Activated CD4-positive, alpha-beta T cell treated with anti-CD3 and anti-CD28 coated beads, Interleukin-2, amount 50 U/mL, for 48 hours (primary cell): ENCODE measurements around the gene ZC3H13.

ENCODE experiments used
- DNase-seq, 2 experiments: peaks; one replicate each; pipeline ENCODE4 v3.0.0-alpha.2; 2020

Gene ZC3H13

DNA sequence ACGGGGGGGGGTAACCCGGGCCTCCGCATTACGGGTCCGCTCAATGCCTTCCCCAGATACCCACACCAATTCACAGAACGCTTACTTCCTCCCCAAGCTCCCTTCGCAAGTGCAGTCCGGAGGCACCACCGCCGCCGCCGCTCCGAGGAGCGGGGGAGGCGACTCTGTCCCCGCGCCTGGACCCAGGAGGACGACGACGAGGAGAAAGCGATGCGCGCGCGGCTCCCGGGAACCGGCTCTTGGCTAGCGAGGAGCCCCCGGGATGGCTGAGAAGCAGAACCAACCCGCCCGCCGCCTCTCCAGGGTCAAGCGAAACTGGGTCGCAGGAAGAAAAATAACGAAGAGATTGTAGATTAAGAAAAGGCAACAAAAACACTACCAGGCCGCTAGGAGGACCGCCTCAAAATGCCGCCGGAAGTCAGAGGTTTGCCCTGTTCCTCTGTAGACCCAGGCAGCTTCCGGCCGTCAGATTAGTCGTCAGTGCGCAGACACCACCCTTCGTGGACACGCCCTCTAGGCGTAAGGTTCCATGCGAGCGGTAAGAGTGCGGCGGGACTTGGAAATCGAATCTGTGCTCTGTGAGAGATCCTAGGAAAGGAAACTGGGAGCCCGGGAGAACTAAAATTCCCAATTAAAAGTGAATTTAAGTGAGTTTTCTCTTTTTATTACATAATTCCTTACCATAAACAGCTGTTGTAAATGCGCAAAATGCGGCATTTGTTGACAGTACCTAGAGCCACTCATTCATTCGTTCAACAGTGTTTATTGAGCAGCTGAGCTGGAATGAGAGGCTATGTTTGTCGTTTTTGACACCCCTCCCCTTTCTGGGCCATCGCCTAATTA is at the start of gene ZC3H13:
TSS of gene ZC3H13 (minus strand) at position 428 of the 843 bp plus-strand sequence. CDS start 7,239 bp downstream, outside the sequence.
- peak; percentile 90 to 92 for DNase-seq

GRCh38 chr13:46102255-46102605 is 49.7 kb upstream of the ZC3H13 start:
- no peak for DNase-seq

GRCh38 chr13:46101484-46102254 is 49.1 kb upstream of the ZC3H13 start:
- DNase-seq = no peak

DNA sequence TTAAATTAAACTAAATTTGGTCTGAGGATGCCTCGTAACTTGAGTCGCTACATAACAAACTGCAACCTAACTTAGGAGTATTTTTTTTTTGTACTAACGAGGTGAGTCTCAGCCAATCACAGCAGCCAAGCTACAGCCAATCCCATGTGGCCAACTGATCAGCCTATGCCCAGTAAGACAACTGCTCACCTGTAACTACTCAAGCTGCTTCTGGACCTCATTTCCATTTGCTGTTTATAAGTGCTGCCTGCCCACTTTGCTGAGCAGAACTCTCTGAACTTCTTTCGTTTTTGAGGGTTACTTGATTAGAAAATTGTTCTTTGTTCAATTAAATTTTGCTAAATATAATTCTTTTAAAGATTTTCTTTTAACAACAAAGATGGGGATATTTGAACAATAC is 48.5 kb upstream of the ZC3H13 start:
- no peak for DNase-seq

GRCh38 chr13:46100191-46100815 is 47.8 kb upstream of the ZC3H13 start:
- DNase-seq = no peak

GRCh38 chr13:46097663-46098062 is 45.1 kb upstream of the ZC3H13 start:
- no peak for DNase-seq

DNA sequence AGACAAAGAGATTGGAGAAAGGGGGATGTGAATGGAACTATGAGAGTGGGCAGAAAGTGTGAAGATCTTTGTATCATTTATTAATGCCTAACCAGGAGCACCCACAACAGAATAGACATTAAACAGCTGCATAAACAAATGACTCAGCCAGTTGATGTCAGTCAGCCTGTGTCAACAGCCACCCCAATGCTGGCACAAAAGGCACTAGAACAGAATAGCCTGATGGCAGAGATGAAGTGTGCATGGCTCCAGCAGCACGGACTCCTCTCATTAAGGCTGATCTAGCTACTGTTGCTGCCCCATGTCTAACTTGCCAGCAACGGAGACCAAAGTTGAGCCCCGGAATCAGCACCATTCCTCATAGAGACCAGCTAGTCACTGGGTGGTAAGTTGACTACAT is 44.5 kb upstream of the ZC3H13 start:
- DNase-seq = no peak

- no peak for DNase-seq
Observed at GRCh38 chr13:46094478-46094877, 41.9 kb upstream of the ZC3H13 start.

DNA sequence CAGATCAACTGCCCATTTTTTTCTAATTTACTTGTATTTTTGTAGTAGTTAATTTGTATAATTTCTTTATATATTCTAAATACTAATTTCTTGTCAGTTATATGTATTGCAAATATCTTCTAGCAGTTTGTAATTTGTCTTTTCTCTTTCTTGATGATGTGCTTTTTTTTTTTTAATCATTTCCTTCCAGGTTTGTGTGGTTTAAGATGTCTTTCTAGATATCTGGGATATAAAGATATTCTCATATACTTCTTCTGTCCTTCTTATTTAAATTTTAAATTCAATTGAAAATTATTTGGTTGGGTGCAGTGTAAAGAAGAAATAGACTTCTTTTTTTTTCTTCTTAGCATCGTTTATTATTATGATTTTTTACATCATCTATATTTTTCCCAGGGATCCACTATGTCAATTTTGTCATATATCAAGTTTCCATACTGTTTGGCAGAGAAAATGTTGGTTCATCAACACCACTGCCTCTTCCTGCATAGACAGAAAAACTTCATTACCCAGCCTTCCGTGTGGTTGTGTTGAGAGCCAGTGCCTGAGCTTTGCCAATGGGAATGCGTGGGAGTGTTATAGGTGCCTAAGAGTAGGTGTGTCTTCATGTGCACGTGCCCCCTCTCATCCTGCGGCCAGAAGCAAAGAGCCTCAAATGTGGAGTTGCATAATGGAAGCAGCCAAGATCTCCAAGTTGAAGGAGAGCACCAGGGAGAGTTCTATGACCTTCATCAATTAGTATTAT is 36.4 kb upstream of the ZC3H13 start:
- DNase-seq = no peak

GRCh38 chr13:46087481-46087880 is 34.9 kb upstream of the ZC3H13 start:
- DNase-seq = no peak

DNA sequence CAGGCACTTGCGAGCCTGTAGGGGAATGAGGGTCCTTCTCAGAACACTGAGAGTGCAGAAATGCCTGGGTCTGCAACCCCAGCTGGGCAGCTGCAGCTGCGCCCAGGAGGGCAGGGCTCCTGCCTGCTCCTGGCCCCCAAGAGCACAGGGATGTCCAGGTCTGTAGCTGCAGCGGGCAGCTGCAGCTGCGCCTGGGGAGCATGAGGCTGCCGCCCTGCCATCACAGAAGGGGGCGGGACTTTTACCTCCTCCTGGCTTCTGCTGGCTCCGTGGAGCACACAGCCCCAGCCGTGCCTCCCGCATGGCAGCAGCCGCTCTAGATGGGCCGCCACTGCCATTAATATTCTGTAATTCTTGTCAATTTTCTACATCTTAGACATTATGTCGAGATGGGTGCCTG is 34.4 kb upstream of the ZC3H13 start:
- no peak for DNase-seq

- no peak for DNase-seq
Observed at GRCh38 chr13:46086421-46086922, 33.9 kb upstream of the ZC3H13 start.

DNA sequence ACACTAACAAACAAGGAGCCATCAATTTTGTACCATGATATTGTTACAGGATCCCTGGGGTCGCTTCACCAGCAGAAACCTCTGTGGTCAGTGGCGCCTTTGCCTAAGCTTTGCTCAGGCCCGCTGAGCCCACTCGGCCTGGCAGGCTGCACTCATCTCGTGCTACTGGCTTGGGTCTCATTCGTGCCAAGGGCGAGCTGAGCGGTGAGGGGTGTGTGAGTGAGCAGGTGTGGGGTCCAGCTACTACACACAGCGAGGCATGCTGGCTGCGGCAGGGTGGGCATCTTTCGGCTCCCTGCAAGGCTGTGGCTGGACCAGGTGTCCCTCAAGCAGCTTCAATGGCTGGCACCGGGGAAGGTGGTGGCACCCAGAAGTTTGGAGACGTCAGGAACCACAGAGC is 33.2 kb upstream of the ZC3H13 start:
- no peak for DNase-seq

GRCh38 chr13:46082324-46082723 is 29.8 kb upstream of the ZC3H13 start:
- DNase-seq = no peak

DNA sequence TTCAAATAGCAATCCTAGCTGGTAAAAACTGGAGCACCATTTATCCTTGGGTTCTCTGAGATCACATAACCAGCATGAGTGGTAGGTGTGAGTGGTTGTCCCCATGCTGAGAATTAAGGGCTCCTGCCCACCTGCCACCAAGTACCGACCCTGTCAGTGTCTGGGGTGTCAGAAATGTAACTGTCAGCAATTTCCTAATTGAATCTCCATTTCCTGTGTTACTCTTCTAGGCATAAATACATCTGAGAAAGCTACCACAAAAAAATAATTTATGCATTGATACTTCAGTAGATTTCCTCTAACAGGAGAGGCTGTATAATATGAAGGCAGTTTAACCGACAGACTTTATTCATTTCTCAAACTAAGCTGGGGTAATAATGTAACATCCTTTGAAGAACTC is 27.2 kb upstream of the ZC3H13 start:
- DNase-seq = no peak

DNA sequence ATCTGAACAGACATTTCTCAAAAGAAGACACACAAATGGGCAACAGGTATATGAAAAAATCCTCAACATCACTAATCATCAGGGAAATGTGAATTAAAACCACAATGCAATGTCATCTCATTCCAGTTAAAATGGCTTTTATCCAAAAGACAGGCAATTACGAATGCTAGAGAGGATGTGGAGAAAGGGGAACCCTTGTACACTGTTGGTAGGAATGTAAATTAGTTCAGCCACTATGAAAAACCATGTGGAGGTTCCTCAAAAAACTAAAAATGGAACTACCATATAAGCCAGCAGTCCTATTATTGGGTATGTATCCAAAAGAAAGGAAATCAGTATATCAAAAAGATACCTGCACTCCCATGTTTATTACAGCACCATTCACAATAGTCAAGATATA is 24.7 kb upstream of the ZC3H13 start:
- DNase-seq = no peak

DNA sequence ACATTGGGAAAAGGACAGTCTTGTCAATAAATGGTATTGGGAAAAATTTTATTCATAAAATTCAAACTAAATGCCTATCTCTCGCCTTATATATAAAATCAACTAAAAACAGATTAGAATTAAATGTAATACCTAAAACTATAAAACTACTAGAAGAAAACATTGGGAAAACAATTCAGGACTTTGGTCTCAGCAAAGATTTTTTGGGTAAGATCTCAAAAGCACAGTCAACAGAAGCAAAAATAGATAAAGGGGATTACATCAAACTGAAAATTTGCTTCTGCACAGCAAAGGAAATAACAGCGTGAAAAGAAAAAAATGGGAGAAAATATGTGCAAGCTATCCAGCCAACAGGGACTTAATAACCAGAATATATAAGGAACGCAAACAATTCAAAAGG is 24.3 kb upstream of the ZC3H13 start:
- no peak for DNase-seq

GRCh38 chr13:46075811-46076210 is 23.3 kb upstream of the ZC3H13 start:
- DNase-seq = no peak

DNA sequence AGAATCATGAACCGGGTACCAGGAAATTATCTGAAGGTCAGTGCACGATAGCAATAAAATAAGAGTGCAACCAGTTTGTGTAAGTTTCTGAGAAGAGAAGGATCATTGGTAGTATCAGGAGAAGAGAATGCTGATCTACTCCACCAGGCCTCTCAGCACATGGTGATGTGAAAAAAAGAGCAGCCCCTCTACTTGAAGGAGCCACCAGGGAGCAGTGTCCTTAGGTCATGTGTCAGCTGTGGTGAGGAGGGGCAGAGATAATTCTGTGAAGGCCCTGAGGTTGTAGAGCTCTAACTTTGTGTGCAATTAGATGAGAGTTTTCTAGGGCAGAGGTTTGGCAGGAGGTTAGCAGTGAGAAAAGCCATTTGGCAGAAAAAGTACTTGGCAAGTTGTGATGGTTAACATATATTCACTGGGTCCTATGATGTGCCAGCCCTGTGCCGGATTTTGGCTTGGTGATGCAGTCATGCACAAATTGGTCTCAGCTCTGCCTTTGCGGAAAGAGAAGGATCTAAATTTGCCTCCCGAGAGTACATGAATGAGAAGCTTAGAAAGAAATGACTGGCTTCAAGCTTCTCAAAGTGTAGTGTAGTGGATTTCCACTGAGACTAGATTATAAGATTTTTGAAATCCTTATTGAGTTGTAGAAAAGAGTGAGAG is 19.2 kb upstream of the ZC3H13 start:
- no peak for DNase-seq

DNA sequence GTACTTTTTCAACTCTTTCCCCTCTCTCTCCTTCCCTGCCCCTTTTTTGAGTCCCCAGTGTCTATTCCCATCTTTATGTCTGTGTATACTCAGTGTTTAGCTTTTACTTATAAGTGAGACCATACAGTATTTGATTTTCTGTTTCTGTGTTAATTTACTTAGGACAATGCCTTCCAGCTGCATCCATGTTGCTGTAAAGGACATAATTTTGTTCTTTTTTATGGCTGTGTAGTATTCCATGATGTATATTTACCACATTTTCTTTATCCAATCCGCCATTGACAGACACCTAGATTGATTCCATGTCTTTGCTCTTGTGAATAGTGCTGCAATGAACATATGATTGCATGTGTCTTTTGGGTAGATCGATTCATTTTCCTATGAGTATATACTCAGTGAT is 10.7 kb upstream of the ZC3H13 start:
- DNase-seq = no peak

DNA sequence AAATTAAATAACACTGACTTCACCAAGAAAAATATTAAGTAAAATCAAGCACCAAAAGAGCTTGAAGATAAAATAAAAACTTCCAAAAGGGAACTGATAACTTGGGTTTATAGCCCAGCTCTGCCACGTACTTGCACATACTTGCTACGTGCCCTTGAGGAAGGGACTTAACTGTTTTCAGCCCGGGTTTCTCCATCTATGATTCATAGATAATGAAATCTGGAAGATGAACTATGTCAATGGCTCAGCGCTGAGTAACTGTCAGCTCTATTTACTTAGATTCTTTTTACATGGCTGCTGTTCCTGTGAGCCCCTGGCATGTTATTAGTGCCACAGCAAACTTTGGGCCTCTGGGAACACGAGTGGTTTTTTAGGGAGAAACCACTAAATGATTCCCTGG is 9.6 kb upstream of the ZC3H13 start:
- no peak for DNase-seq

DNA sequence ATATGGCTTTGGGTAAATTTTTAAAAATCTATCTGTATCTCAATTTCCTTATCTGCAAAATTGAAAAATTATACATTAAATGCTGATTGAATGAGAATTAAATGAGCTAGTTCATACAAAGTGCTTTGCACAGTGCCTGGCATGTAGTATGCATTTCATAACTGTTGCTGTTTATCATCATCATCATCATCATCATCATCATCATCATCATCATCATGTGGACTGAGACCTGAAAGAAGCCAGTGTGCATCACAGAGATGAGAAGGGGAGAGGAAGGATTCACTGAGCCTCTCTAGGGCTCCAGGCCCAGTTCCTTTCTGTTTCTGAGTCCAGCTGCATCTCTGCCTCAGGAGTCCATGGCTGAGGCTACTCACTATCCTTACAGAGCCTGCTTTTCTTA is 6.9 kb upstream of the ZC3H13 start:
- no peak for DNase-seq
